Spleen (tissue), 11 donors: ENCODE results near the gene AGER. TPM values are rescaled to one million over a fixed set of nuclear protein-coding genes. Genes with fewer than 3 reads are reported as not detected.

Experiments
- DNase-seq: peaks from one replicate; pipeline ENCODE4 v3.0.0-alpha.2; 2020
- H3K27ac ChIP-seq, 8 donors: fragments of 200-600 bp; sonication (generic) in 7 of 8; 1 replicate in 4 of 8; 2 replicates in 4 of 8; pipeline versions ENCODE4 v1.5.0 to v1.8.0; 2016 to 2021; ENCODE audit warnings: inconsistent platforms in 4 of 8, mild to moderate bottlenecking in 4 of 8, moderate library complexity in 1 of 8
- H3K27me3 ChIP-seq, 7 donors: fragments of 200-600 bp; sonication (generic) in 6 of 7; replicated peaks in 1 of 7; 1 replicate in 4 of 7; 2 replicates in 3 of 7; pipeline versions ENCODE4 v1.5.0 to v1.8.0; 2016 to 2021; ENCODE audit warnings: inconsistent platforms in 3 of 7, mild to moderate bottlenecking in 1 of 7
- H3K36me3 ChIP-seq, 6 donors: fragments of 200-600 bp; sonication (generic) in 5 of 6; 1 replicate in 4 of 6; 2 replicates in 2 of 6; pipeline versions ENCODE4 v1.5.0 to v1.8.0; 2016 to 2021; ENCODE audit warnings: inconsistent platforms in 2 of 6
- H3K4me1 ChIP-seq, 6 donors: fragments of 200-600 bp; sonication (generic) in 5 of 6; 1 replicate in 3 of 6; 2 replicates in 3 of 6; pipeline versions ENCODE4 v1.5.0 to v1.8.0; 2016 to 2021; ENCODE audit warnings: inconsistent platforms in 3 of 6
- H3K4me3 ChIP-seq, 8 donors: fragments of 200-600 bp; sonication (generic) in 7 of 8; 1 replicate in 4 of 8; 2 replicates in 4 of 8; pipeline versions ENCODE4 v1.5.0 to v1.8.0; 2016 to 2021; ENCODE audit warnings: inconsistent platforms in 4 of 8, mild to moderate bottlenecking in 4 of 8, moderate library complexity in 2 of 8
- H3K9me3 ChIP-seq, 8 donors: fragments of 200-600 bp; sonication (generic) in 7 of 8; 1 replicate in 4 of 8; 2 replicates in 4 of 8; pipeline versions ENCODE4 v1.5.0 to v1.8.0; 2016 to 2021; ENCODE audit warnings: inconsistent platforms in 4 of 8
- POLR2A ChIP-seq, 3 donors: fragments of 450-650 bp; IDR thresholded peaks; one replicate each; pipeline ENCODE4 v1.5.1; 2017; ENCODE audit warnings: antibody characterized with exemption in 3 of 3, mild to moderate bottlenecking in 1 of 3
- POLR2AphosphoS5 ChIP-seq, 3 donors: sonication (generic); formaldehyde crosslinking; IDR thresholded peaks; one replicate each; pipeline ENCODE4 v1.5.1; 2017; ENCODE audit warnings: antibody characterized with exemption in 3 of 3
- WGBS, 5 donors: extraction: QIAGEN DNeasy Blood & Tissue Kit in 3 of 5; methylation state at CpG; one replicate each; pipeline versions ENCODE4 v1.1.5 to v1.1.7; 2013 to 2018; 5-methylcytosine and 5-hydroxymethylcytosine counted together
- intact Hi-C: fragments of 100-400 bp; cut with DNase I; formaldehyde crosslinking; loops from one replicate; pipeline ENCODE4 v1.15.0; 2023; ENCODE audit warnings: low total_unique reads
- polyA plus RNA-seq, 3 donors: library from polyadenylated mRNA; stranded (reverse); fragments of 200-250 nt; gene quantifications; one replicate each; pipeline ENCODE4 v1.2.1, GENCODE V29; 2013
- total RNA-seq, 7 donors: library from RNA; depleted of rRNA in 3 of 7; stranded (reverse); fragments of >200 nt in 3 of 7; fragmentation: NEBNext Ultra II Directional in 4 of 7; extraction: Animal tissue kit (Norgen Biotek cat#: 25700) in 4 of 7; gene quantifications; one replicate each; pipeline versions ENCODE4 v1.1.0 to v1.2.1, GENCODE V29; 2016 to 2021
- TF ChIP-seq, protein P1 (sequence below), 11 experiments: fragments of 200-600 bp in 7 of 11; fragments of 450-650 bp in 4 of 11; sonication (generic) in 4 of 11; IDR thresholded peaks in 8 of 11; conservative IDR thresholded peaks in 3 of 11; 1 replicate in 7 of 11; 2 replicates in 4 of 11; pipeline versions ENCODE4 v1.4.0 to v1.8.0; 2016 to 2021; ENCODE audit warnings: antibody characterized with exemption in 11 of 11, inconsistent platforms in 4 of 11, mild to moderate bottlenecking in 1 of 11
- donor health status: healthy with polysubstance abuse.
- donor health status: DM: no; HTN: no; CAD: no; lungs with moderate emphysema.
- donor health status: DM: no; HTN: no; CAD: no.
- donor health status: Bipolar disorder and iron deficiency.
- donor health status: healthy.
- donor health status: DM: no; HTN: no; CAD: no.
- donor health status: DM: yes; HTN: yes; CAD: no.

AGER gene
- total and polyA plus RNA-seq, 10 donors, result 7.4 to 50.9 (median 23.2) TPM

- Histone ChIP-seq H3K9me3 (no peaks in the 10 kb centered on the region), H3K27me3 (no peaks in the 10 kb centered on the region), H3K4me1 (peaks cover 33 to 80% (median 63%) of the 10 kb centered on the region in 6 donors), H3K4me3 (peak overlapping the region; percentile 49 to 87 (median 62)), H3K27ac (peak overlapping the region; percentile 92 to 98 (median 95)), H3K36me3 (peaks cover 0 to 23% (median 17%) of the 10 kb centered on the region in 6 donors)
- intact Hi-C loops, result no loop called here
- DNase-seq, result no peak
- WGBS, 5 donors, result 24 to 37% (median 34%) methylated on average over 5 of the region's 5 CpGs
- TF ChIP-seq POLR2AphosphoS5 (IDR thresholded peaks at IDR 0.05), result no peak
- TF ChIP-seq POLR2A (IDR thresholded peaks at IDR 0.05), result no peak
Observed at GRCh38 chr6:32176476-32177182, 7.4 kb downstream of the AGER start.

DNA sequence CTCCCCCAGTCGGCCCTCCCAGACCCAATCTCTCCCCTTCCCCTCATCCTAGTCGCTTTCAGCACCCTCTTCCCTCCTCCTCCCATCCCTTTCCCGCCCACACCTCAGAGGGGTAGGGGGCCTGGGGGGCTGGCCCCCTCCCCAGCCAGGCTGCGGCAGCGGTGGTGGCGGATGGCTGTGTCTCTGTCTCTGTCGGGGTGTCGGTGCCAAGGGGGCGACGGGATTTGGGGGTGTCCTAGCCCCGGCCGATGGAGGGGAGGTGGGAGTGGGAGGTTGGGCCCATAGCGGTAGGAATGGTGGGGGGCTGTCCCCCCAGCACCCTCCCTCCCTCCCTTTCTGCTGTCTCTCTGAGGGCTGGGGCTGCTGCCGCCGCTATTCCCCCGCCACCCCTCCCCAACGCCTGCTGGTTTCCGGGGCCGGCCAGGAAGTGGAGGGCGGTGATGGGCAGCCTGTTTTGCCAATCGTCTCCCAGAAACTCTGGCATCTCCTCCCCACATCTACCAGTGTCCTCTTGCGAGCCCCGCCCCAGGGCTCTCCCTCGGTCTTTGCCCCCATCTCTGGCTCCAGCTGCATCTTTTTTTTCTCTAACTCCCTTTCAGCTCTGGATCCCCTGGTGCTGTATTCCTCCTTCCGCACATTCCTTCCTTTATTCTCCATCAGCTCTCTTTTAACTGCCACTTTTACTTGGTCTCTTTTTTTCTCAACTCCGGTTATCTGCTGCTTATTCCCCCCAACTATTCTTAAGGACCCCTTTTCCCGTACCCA lies 8.2 kb downstream of the AGER start, which contains the start of gene AGPAT1:
AGPAT1 (minus strand) TSS at position 374 of the 765 bp plus-strand sequence. CDS start 4,588 bp downstream, outside the sequence.
- peak within 1 kb of the TSS; percentile 92 to 98 (median 95) for H3K27ac ChIP-seq
- no peaks in the 10 kb centered on the region for H3K9me3 ChIP-seq
- peaks cover 33 to 73% (median 58%) of the 10 kb centered on the region in 6 donors for H3K4me1 ChIP-seq
- peak within 1 kb of the TSS; percentile 52 to 87 (median 62) for H3K4me3 ChIP-seq
- TF ChIP-seq, protein P1, sequence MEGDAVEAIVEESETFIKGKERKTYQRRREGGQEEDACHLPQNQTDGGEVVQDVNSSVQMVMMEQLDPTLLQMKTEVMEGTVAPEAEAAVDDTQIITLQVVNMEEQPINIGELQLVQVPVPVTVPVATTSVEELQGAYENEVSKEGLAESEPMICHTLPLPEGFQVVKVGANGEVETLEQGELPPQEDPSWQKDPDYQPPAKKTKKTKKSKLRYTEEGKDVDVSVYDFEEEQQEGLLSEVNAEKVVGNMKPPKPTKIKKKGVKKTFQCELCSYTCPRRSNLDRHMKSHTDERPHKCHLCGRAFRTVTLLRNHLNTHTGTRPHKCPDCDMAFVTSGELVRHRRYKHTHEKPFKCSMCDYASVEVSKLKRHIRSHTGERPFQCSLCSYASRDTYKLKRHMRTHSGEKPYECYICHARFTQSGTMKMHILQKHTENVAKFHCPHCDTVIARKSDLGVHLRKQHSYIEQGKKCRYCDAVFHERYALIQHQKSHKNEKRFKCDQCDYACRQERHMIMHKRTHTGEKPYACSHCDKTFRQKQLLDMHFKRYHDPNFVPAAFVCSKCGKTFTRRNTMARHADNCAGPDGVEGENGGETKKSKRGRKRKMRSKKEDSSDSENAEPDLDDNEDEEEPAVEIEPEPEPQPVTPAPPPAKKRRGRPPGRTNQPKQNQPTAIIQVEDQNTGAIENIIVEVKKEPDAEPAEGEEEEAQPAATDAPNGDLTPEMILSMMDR (IDR thresholded peaks at IDR 0.05 in 8 of 11, conservative IDR thresholded peaks at IDR 0.05 in 3 of 11), result no peak
- peak in 2 of 3 donors; percentile 13 to 20 for TF ChIP-seq POLR2A (IDR thresholded peaks at IDR 0.05)
- TF ChIP-seq POLR2AphosphoS5 (IDR thresholded peaks at IDR 0.05), result peak; percentile 90 to 93 (median 91)
- H3K36me3 ChIP-seq, result peaks cover 0 to 19% (median 12%) of the 10 kb centered on the region in 6 donors
- intact Hi-C loops, result no loop called here
- no peaks in the 10 kb centered on the region for H3K27me3 ChIP-seq
- DNase-seq, result peak; percentile 98
- 0 to 2% (median 1%) methylated on average over 20 to 27 of the region's 27 CpGs for WGBS, 5 donors

DNA sequence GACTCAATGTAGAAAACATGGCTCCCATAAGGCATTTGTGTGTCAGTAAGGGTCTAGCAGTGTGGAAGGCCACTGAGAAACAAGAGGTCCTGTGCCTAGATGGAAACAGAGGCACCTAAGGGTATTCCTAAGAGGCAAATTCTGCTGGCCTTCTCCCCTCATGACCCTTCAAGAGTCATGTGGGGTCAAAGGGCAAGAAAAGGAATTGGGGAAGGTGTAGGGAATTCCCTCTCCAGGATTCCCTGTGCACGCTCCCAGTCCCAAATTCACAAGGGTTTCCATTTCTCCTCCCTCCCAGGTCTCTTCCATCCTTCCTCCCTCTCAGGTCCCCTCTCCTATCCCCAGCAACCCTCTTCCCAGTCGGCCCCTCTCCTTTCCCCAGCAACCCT lies 8.7 kb downstream of the AGER start:
- Histone ChIP-seq H3K4me1 (peaks cover 33 to 67% (median 57%) of the 10 kb centered on the region in 6 donors), H3K36me3 (peaks cover 0 to 19% (median 15%) of the 10 kb centered on the region in 6 donors), H3K27me3 (no peaks in the 10 kb centered on the region), H3K9me3 (no peaks in the 10 kb centered on the region), H3K4me3 (peak overlapping the region; percentile 52 to 87 (median 62)), H3K27ac (peak overlapping the region; percentile 73 to 98 (median 95))
- 26 to 40% (median 29%) methylated on average over 2 of the region's 2 CpGs for WGBS, 5 donors
- intact Hi-C loops, result no loop called here
- TF ChIP-seq, protein P1 (IDR thresholded peaks at IDR 0.05 in 8 of 11, conservative IDR thresholded peaks at IDR 0.05 in 3 of 11), result no peak
- TF ChIP-seq POLR2A (IDR thresholded peaks at IDR 0.05) (no peak), POLR2AphosphoS5 (IDR thresholded peaks at IDR 0.05) (no peak)
- no peak for DNase-seq

- Histone ChIP-seq H3K27me3 (no peaks in the 10 kb centered on the region), H3K27ac (peak overlapping the region in 1 of 8 donors; percentile 35), H3K9me3 (no peaks in the 10 kb centered on the region), H3K4me1 (peaks cover 26 to 58% (median 49%) of the 10 kb centered on the region in 6 donors), H3K36me3 (peaks cover 0 to 19% (median 18%) of the 10 kb centered on the region in 6 donors), H3K4me3 (peak overlapping the region in 2 of 8 donors; percentile 68 to 87)
- TF ChIP-seq, protein P1 (IDR thresholded peaks at IDR 0.05 in 8 of 11, conservative IDR thresholded peaks at IDR 0.05 in 3 of 11), result no peak
- TF ChIP-seq POLR2A (IDR thresholded peaks at IDR 0.05) (no peak), POLR2AphosphoS5 (IDR thresholded peaks at IDR 0.05) (no peak)
- DNase-seq, result no peak
- intact Hi-C loops, result no loop called here
- WGBS, 5 donors, result 85 to 97% (median 96%) methylated on average over 1 of the region's 1 CpG
Observed at GRCh38 chr6:32174416-32174815, 9.6 kb downstream of the AGER start.
